ENCODE data around the gene GPRASP3.
"Not testable (repeated sequence)": the region's sequence is repeated elsewhere in the genome, so short reads cannot be mapped to it uniquely, and the experiment has no call there.

GPRASP3 gene

GRCh38 chrX:102720237-102721168 lies at the start of gene GPRASP3:
Gene GPRASP3 (plus strand): TSS chrX:102720743. CDS start chrX:102748996, 28,253 bp downstream.
- H3K4me3 ChIP-seq (ENCODE audit: low read depth, low read length) = peak within 1 kb of the TSS; percentile 9

- H3K4me3 ChIP-seq (ENCODE audit: low read depth, low read length) = no peak overlapping the region
Measured at GRCh38 chrX:102672856-102673255, 47.7 kb upstream of the GPRASP3 start.

GRCh38 chrX:102677479-102677878 lies 43.1 kb upstream of the GPRASP3 start:
- not testable (repeated sequence) for H3K4me3 ChIP-seq (ENCODE audit: low read depth, low read length)

GRCh38 chrX:102684772-102685520 lies 35.6 kb upstream of the GPRASP3 start:
- no peak overlapping the region for H3K4me3 ChIP-seq (ENCODE audit: low read depth, low read length)

- no peak overlapping the region for H3K4me3 ChIP-seq (ENCODE audit: low read depth, low read length)
Measured at GRCh38 chrX:102694749-102695148, 25.8 kb upstream of the GPRASP3 start.

- H3K4me3 ChIP-seq (ENCODE audit: low read depth, low read length) = no peak overlapping the region
Measured at GRCh38 chrX:102696306-102696705, 24.2 kb upstream of the GPRASP3 start.

- no peak overlapping the region for H3K4me3 ChIP-seq (ENCODE audit: low read depth, low read length)
Measured at GRCh38 chrX:102697494-102697893, 23.0 kb upstream of the GPRASP3 start.

- H3K4me3 ChIP-seq (ENCODE audit: low read depth, low read length) = no peak overlapping the region
Measured at GRCh38 chrX:102708900-102709299, 11.6 kb upstream of the GPRASP3 start.

GRCh38 chrX:102711872-102712215 lies 8.7 kb upstream of the GPRASP3 start:
- H3K4me3 ChIP-seq (ENCODE audit: low read depth, low read length) = peak overlapping the region; percentile 60

GRCh38 chrX:102712216-102712966 lies 8.2 kb upstream of the GPRASP3 start, which contains the start of gene GPRASP2:
Gene GPRASP2 (plus strand): TSS chrX:102712448. CDS start chrX:102714870, 2,422 bp downstream.
- H3K4me3 ChIP-seq (ENCODE audit: low read depth, low read length) = peak within 1 kb of the TSS; percentile 60

GRCh38 chrX:102712981-102713625 lies 7.4 kb upstream of the GPRASP3 start:
- peak overlapping the region; percentile 60 for H3K4me3 ChIP-seq (ENCODE audit: low read depth, low read length)

GRCh38 chrX:102714994-102715393 lies 5.5 kb upstream of the GPRASP3 start:
- H3K4me3 ChIP-seq (ENCODE audit: low read depth, low read length) = no peak overlapping the region

GRCh38 chrX:102715967-102716366 lies 4.6 kb upstream of the GPRASP3 start:
- H3K4me3 ChIP-seq (ENCODE audit: low read depth, low read length) = no peak overlapping the region

- not testable (repeated sequence) for H3K4me3 ChIP-seq (ENCODE audit: low read depth, low read length)
Measured at GRCh38 chrX:102721169-102721506, 595 bp downstream of the GPRASP3 start.

GRCh38 chrX:102723456-102723855 lies 2.9 kb downstream of the GPRASP3 start:
- H3K4me3 ChIP-seq (ENCODE audit: low read depth, low read length) = no peak overlapping the region

- H3K4me3 ChIP-seq (ENCODE audit: low read depth, low read length) = no peak overlapping the region
Measured at GRCh38 chrX:102727761-102728160, 7.2 kb downstream of the GPRASP3 start.

- H3K4me3 ChIP-seq (ENCODE audit: low read depth, low read length) = no peak overlapping the region
Measured at GRCh38 chrX:102728646-102729045, 8.1 kb downstream of the GPRASP3 start.

GRCh38 chrX:102739657-102740056 lies 19.1 kb downstream of the GPRASP3 start:
- H3K4me3 ChIP-seq (ENCODE audit: low read depth, low read length) = no peak overlapping the region

GRCh38 chrX:102744307-102744706 lies 23.8 kb downstream of the GPRASP3 start:
- no peak overlapping the region for H3K4me3 ChIP-seq (ENCODE audit: low read depth, low read length)

GRCh38 chrX:102745513-102745856 lies 24.9 kb downstream of the GPRASP3 start:
- H3K4me3 ChIP-seq (ENCODE audit: low read depth, low read length) = peak overlapping the region; percentile 69

Measured in iPS-11a (cell line).